Right atrium auricular region (tissue), 2 donors: Measurements from ENCODE around the gene BRI3BP. TPM values are rescaled to one million over a fixed set of nuclear protein-coding genes. Genes with fewer than 3 reads are reported as not detected.

ENCODE experiments used
- DNase-seq: peaks from one replicate; pipeline ENCODE4 v3.0.0-alpha.2; 2019; ENCODE audit warnings: low spot score
- H3K27ac ChIP-seq, 2 donors: fragments of 200-600 bp; sonication (generic); 1 replicate in 1 of 2; 2 replicates in 1 of 2; pipeline ENCODE4 v1.5.1; 2016 to 2019
- H3K27me3 ChIP-seq, 2 donors: fragments of 200-600 bp; sonication (generic); one replicate each; pipeline versions ENCODE4 v1.5.1 to v1.6.0; 2017 to 2019
- H3K36me3 ChIP-seq: fragments of 200-600 bp; sonication (generic); one replicate; pipeline ENCODE4 v1.5.1; 2016
- H3K4me1 ChIP-seq, 2 donors: fragments of 200-600 bp; sonication (generic); one replicate each; pipeline versions ENCODE4 v1.5.1 to v1.6.0; 2017 to 2019
- H3K4me3 ChIP-seq, 2 donors: fragments of 200-600 bp; sonication (generic); 1 replicate in 1 of 2; 2 replicates in 1 of 2; pipeline ENCODE4 v1.5.1; 2017 to 2019; ENCODE audit warnings: mild to moderate bottlenecking in 1 of 2, moderate library complexity in 1 of 2
- H3K9me3 ChIP-seq, 2 donors: fragments of 200-600 bp; sonication (generic); one replicate each; pipeline ENCODE4 v1.5.1; 2019
- total RNA-seq, 2 donors: library from RNA; depleted of rRNA; stranded (reverse); fragments of >200 nt; gene quantifications; one replicate each; pipeline ENCODE4 v1.1.0, GENCODE V29; 2016
- TF ChIP-seq, protein P1 (sequence below), 2 donors: fragments of 200-600 bp; sonication (generic); IDR thresholded peaks; one replicate each; pipeline ENCODE4 v1.5.1; 2019; ENCODE audit warnings: antibody characterized with exemption in 2 of 2

BRI3BP gene
- total RNA-seq, 2 donors from 2014 or later: 2.8 TPM

DNA sequence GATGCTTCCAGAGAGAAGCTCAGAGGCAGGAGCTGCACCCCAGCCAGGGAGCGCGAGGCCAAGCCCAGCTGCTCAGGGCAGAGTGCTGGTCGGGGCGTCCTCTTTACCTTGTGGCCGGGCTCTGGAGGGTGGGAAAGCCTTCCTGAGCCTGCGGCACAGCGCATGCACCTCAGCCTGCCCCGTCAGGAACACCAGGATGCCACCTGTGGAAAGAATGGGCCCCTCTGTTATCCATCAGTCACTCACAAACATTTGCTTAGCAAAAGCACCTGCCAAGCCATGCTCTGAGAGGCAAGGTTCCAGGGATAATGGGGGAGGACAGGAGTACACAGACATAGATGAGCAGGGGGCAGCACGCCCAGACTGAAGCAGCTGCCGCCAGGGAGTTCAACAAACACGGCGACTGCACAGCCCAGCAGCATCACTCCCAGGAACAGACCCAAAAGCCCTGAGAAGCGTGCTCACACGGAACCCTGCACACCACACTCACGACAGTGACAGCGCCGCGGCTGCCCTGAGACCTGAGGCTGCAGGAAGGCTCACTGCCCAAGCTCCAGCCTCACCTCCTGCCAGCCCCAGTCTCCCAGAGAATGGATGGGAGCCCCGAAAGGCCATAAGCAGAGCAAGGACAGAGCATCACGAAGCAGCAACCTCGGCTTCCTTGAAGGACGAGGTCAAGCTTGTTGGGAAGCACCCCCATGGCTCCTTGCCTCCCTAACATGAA, 26.3 kb upstream of the BRI3BP start:
- Histone ChIP-seq H3K4me1 (no peaks in the 10 kb centered on the region), H3K4me3 (no peak overlapping the region), H3K9me3 (no peaks in the 10 kb centered on the region), H3K27me3 (no peaks in the 10 kb centered on the region), H3K36me3 (peaks cover 73% of the 10 kb centered on the region), H3K27ac (no peak overlapping the region)
- DNase-seq: no peak
- TF ChIP-seq, protein P1, sequence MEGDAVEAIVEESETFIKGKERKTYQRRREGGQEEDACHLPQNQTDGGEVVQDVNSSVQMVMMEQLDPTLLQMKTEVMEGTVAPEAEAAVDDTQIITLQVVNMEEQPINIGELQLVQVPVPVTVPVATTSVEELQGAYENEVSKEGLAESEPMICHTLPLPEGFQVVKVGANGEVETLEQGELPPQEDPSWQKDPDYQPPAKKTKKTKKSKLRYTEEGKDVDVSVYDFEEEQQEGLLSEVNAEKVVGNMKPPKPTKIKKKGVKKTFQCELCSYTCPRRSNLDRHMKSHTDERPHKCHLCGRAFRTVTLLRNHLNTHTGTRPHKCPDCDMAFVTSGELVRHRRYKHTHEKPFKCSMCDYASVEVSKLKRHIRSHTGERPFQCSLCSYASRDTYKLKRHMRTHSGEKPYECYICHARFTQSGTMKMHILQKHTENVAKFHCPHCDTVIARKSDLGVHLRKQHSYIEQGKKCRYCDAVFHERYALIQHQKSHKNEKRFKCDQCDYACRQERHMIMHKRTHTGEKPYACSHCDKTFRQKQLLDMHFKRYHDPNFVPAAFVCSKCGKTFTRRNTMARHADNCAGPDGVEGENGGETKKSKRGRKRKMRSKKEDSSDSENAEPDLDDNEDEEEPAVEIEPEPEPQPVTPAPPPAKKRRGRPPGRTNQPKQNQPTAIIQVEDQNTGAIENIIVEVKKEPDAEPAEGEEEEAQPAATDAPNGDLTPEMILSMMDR (IDR thresholded peaks at IDR 0.05): no peak

DNA sequence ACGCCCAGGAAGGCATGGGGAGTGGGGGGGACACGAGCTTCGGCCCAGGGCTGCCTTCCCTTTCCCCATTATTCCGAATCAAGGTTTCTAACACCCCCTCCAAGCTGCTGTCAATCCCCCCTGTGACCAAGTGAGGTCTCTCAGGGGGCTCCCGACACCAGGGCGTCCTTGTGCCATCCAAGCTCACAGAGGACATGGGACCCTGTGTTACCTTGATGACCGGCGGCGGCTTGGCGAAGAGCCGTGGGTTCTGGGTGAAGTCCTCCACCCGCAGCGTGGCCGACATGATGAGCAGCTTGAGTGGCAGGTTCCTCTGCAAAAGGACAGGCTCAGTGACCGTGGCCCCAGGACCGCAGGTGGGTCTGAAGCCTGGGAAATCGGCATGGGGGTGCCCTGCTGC, 24.8 kb upstream of the BRI3BP start:
- no peaks in the 10 kb centered on the region for H3K27me3 ChIP-seq
- no peak overlapping the region for H3K4me3 ChIP-seq
- no peaks in the 10 kb centered on the region for H3K4me1 ChIP-seq
- DNase-seq: no peak
- no peak overlapping the region for H3K27ac ChIP-seq
- TF ChIP-seq, protein P1 (IDR thresholded peaks at IDR 0.05): no peak
- peaks cover 66% of the 10 kb centered on the region for H3K36me3 ChIP-seq
- no peaks in the 10 kb centered on the region for H3K9me3 ChIP-seq

DNA sequence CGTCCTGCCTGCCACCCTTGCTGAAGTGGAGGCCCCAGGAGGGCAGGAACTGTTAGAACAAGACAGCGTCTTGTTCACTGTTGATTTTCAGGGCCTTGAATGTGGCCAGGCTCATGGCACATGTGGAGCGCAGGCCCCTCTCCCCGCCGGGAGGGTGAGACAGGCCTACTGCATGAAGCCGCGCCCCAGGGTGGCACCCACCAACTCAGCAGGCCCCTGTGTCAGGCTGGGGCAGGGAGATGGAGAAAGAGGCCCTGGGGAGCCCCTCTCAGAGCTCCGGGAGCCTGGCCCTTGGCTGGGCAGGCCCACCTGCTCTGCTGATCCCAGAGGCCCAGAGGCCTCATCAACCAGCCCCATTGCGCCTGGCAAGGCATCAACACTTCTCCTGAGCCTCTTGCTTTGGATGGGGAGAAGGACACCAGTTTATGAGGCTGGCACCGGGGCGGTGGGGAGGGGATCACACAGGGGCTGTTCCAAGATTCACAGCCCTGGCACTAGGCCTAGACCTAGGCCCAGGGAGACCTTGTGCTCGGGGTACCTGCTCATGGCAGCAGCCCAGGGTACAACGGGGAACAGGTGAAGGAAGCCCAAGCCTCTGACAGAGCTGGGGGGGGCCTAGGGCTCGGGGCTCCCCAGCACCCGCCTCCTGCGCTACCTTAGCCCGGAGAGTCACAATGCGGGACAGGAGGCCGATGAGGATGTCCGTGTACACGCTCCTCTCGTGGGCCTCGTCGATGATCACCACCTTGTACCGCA, 22.6 kb upstream of the BRI3BP start:
- Histone ChIP-seq H3K27ac (no peak overlapping the region), H3K4me3 (no peak overlapping the region), H3K4me1 (no peaks in the 10 kb centered on the region), H3K9me3 (no peaks in the 10 kb centered on the region), H3K27me3 (no peaks in the 10 kb centered on the region), H3K36me3 (peaks cover 66% of the 10 kb centered on the region)
- TF ChIP-seq, protein P1 (IDR thresholded peaks at IDR 0.05): no peak
- DNase-seq: no peak

DNA sequence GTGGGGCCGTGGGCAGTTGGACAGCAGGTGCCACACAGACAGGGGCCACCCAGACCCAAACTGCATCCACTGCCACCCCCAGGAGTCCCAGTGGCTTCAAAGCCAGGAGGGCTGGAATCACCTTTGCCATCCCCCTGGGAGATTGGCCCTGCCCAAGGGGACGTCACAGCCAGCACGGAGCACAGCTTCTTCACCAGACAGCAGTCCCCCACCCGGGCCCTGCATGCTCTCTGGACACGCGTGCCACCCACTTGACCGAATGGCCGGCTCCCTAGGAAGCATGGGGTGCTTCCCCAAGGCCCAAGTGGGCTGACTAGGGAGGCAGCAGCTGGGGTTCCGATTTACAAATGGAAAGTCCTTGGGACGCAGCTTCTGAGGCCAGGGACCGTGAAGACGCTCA, 21.8 kb upstream of the BRI3BP start:
- Histone ChIP-seq H3K27me3 (no peaks in the 10 kb centered on the region), H3K36me3 (peaks cover 72% of the 10 kb centered on the region), H3K27ac (no peak overlapping the region), H3K4me1 (no peaks in the 10 kb centered on the region), H3K4me3 (no peak overlapping the region), H3K9me3 (no peaks in the 10 kb centered on the region)
- TF ChIP-seq, protein P1 (IDR thresholded peaks at IDR 0.05): no peak
- DNase-seq: no peak

DNA sequence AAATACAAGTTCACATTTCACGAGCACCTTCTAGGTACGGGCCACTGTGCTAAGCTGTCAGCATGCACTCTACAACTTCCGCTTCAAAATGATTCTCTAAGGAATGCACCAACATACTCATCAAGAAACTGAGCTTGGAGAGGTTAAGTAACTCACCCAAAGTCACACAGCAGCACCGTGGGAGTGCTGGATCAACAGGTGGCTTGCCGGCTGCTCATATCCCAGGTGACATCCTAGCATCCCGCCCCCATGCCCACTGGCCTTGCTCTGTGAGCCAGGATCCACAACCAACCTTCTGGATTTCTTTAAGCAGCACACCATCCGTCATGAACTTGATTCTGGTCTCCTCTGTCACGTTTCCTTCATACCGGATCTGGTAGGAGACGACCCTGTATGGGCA, 21.2 kb upstream of the BRI3BP start:
- Histone ChIP-seq H3K36me3 (peaks cover 74% of the 10 kb centered on the region), H3K4me3 (no peak overlapping the region), H3K4me1 (no peaks in the 10 kb centered on the region), H3K27ac (no peak overlapping the region), H3K9me3 (no peaks in the 10 kb centered on the region), H3K27me3 (no peaks in the 10 kb centered on the region)
- no peak for DNase-seq
- TF ChIP-seq, protein P1 (IDR thresholded peaks at IDR 0.05): no peak
